Activated gamma-delta T cell treated with anti-CD3 and anti-CD28 coated beads, Interleukin-2, amount 50 U/mL, for 16 hours (primary cell): Measurements from ENCODE around the gene KCNJ4.

Experiments
- DNase-seq: peaks from one replicate; pipeline ENCODE4 v3.0.0-alpha.2; 2020; ENCODE audit warnings: low read depth

KCNJ4 gene

DNA sequence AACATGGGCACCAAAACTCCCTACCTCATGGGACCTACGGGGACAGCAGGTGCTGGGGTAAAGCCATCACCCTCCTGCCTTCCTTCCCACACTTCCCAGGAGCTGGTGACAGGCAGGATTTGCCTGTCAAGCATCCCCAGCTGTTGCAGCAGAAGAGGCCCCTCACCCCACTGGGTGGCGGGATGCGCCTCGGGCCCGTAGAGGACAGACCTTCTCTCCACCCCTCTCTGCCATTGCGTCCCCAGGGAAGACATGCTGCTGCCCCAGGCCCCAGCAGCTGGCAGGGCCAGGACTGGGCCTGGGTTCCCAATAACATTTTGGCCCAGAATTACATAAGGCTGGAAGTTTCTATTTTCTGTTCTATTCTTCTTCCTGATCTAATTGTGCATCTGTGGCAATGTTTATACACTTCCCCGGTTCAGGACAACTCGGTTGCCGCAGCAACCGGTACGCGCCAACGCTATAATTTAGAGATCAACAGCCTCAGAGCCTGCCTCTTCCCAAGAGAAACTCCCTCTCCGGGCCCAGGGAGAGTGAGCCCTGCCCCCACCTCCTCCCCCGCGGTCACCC lies 25.4 kb downstream of the KCNJ4 start:
- DNase-seq: no peak

- DNase-seq: no peak
Observed at GRCh38 chr22:38428714-38429113, 26.3 kb downstream of the KCNJ4 start.

GRCh38 chr22:38427940-38428339 lies 27.1 kb downstream of the KCNJ4 start:
- DNase-seq: no peak

GRCh38 chr22:38427465-38427864 lies 27.5 kb downstream of the KCNJ4 start:
- no peak for DNase-seq

DNA sequence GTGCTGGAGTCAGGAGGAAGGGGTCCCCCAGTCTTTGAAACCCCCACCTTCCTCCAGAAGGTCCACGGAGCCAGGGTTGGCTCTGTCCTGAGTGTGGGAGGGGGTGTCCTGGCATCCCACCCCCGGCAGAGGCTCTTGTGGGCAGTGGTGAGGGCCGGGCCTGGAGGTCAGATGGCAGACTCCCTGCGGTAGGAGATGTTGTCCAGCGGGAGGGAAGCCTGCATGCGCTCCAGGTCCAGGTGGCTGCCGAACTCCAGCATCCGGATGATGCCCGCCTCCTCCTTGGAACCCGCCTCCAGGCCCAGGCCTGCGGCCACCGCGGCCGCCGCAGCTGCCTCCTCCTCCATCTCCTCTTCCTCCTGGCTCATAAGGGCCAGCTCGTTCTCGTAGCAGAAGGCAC lies 28.4 kb downstream of the KCNJ4 start:
- no peak for DNase-seq

DNA sequence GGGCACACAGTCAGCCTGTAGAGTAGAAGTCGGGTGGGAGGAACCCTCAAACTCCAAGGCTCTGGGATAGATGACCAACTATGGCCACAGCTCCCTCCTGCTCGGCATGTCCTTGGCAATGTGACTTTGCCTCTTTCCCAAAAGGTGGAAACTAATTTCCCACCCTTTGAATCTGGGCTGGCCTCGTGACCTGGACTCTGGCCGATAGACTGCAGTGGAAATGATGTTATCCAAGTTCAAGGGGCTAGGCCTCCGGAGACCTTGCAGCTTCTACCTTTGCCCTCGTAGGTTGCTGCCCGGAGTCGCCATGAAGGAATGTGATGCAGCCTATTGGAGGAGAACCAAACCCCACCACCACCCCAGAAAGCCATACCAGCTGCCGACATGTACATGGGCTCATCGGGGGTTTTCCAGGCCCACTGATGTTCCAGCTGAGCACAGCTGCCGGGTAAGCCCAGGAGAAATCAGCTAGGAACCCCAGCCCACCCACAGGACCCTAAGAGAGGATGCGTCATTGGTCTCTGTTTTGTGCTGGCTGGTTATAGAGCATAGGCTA lies 30.4 kb downstream of the KCNJ4 start:
- DNase-seq: no peak

DNA sequence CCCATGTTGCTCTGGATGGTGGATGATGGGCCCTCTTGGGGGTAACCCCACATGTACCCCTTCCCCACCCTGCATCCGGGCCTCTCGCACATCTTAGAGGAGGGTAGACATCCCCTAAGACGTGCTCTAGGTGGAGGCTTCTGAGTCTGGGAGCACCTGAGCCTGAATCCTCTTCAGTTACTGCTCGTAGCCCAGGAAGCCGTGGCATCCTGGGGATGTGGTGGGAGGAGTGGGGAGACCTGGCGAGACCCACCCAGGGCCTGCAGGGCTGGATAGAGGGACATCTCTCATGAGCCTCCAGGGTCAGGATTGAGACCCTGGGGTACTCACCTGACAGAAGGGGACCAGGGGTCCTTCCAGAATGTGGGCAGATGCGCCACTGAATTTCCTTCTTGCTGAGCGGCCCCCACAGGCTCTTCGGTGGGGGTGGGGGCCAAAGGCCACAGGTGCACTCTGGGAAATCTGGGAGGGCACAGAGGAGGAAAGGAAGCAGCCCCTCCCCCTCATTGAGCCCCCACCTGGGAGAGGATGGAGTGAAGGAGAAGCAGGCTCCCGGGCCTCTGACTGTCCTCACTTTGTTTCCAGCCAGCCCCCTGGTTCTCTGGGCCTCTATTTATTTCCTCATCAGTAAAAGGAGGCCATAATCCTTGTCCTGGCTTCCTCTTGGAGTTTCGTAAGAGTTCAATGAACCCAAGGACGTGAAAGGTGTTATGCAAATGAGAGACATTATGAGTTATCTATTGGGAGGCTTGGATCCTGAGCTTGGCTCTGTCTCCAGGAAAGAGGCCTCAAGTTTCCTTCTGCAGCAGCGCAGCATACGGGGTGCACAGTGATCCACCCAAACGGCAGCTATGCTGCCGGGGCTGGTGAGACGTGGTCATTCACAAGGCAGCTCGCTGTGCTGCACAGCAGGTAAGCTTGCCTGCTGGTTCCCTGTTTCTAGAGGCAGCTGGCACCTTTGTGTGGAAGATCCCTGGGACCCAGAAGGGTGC lies 31.2 kb downstream of the KCNJ4 start:
- DNase-seq: no peak

DNA sequence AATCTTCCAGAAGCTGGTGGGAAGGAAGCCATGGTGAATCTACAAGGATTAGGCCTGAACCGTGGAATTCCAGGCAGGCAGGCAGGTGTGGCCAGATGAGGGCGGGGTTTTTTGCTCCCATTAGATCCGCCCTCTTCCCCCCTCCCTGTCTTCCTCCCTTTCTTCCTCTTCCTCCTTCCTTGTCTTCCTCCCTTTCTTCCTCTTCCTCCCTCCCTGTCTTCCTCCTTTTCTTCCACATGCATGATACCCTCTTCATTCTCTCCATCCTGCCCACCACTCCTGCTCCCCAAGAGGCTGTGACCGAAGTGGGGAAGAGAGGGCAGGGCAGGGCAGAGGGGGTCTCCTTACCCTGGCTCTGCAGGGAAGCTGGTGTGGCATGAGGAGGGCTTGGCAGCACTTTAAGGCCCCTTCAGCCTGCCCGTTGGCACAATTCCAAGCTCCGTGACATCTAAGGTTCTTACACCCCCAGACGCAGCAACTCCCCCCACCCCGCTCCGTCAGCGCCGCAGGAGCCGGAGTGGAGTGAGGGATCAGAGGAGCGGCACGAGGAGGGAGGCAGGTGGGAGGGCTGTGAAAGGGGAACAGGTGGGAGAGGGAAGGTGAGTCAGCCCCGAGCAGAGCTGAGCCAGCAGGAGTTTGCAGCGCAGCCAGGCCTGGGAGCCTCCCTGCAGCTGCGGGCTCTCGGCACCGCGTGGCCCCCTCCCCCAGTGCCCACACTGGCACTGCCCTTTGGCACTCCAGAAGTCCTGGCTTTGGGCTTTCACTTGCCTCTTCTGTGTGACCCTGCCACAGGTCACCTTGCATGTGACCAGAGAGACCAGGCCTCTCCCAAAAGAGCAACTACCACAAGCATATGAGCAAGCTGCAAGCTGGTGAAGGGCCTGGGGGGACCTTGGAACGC lies 32.1 kb downstream of the KCNJ4 start:
- no peak for DNase-seq

DNA sequence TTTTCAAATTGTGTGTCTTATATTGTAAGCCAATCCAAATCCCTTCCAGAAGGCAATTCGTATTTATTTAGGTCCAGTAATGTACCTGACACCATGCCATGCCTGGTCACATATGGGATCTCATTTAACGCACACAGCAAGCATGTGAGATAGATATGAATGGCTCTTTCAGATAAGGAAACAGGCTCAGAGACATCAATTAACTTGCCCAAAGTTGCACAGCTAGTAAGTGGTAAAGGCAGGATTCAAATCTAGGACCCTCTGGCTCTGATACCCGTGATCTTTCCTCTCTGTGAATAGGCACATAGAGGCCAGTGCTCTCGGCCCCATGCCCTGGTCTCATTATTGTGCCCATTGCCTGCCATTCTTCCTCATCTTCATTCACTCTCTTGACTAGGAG lies 34.3 kb downstream of the KCNJ4 start:
- DNase-seq: no peak

DNA sequence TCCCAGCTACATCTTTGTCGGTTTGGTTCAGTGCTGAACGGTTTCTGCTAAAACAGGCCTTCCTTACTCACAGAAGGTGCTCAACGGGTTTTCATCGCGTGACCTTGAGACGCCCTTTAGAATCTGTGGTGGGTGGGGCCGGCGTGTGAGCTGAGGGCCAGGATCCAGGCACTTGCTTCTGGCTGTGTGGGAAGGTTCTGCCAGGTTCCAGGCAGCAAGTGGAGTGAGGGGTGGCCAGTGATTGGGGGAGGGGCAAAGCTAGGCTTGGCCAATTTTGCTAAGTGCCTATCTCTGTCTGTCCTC lies 35.2 kb downstream of the KCNJ4 start:
- DNase-seq: no peak

DNA sequence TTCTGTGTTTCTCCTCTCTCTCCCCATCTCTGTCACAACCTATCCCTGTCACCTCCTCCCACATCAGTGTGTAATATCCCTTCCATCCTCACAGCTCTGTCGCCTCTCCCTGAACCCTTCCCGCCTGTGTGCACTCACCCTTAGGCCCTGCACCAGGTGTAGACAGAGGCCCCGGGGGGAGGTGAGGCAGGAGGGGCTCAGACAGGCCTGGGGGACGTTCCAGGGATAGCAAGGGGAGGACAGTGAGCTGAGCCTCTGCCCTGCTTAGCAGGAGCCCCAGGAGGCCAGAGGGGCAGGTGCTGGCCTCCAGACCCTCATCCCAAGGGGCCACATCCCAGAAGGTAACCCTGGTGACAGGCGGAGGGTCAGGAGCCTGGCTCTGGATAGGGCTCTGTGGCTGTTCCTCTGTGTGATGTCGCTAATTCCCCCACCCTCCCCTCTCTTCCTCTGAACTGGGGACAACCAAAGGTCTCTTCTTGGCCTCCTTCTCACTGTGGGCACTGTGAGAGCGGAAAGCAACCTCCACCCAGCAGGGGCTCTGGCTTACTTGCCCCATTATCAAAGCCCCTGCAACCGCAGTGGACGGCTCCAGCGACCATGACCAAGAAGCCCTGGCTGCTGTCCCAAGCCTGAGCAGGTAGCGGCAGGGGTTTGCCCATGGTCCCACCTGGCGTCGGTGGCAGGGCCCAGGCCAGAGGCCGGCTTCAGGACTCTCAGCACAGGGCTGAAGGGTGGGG lies 35.7 kb downstream of the KCNJ4 start:
- no peak for DNase-seq

DNA sequence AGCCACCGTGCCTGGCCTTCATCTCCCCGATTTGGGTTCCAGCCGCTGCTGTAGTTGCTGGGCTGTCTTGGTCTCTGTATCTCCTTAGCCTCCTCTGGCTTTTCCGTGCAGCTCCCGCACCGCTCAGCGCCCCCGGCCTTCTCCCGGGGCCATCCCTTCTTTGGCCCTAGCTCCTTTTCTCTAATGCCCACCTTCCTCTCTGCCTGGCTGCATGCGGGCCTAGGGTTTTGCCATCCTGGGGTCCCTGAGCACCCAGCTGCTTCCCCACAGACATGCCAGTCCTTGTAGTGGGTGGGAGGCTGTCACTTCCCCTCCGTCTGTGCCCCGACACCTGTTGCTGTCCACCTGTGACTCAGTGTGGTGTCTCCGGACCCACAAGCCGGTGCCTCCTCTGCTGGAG lies 36.4 kb downstream of the KCNJ4 start:
- DNase-seq: no peak

GRCh38 chr22:38417252-38418060 lies 37.5 kb downstream of the KCNJ4 start:
- DNase-seq: no peak

DNA sequence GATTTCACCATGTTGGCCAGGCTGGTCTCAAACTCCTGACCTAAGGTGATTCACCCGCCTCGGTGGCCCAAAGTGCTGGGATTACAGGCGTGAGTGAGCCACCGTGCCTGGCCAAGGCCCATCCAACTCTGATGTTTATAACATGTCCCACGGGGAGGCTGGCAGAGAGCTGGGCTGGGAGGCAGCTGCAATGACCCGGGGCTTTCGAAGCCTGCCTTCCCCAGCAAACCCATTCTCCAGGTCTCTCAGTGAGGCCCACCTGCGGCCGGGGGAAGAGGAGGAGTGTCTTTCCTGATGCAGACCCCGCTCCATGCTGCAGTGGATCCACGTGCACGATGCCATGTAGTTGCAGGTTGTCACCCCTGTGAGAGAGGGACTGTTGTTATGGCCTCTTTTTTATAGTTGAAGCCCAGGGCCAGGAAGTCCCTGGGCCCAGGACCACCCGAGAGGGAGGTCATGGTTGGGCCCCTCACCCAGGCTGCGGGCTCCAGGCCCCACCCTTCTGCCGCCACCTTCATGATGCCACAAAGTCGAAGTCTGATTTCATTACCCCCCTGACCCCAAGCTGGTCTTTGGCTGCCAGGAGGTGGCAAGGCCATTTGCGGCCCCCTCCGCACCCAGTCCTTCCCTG lies 38.3 kb downstream of the KCNJ4 start:
- no peak for DNase-seq

- DNase-seq: no peak
Observed at GRCh38 chr22:38415561-38416321, 39.3 kb downstream of the KCNJ4 start.

DNA sequence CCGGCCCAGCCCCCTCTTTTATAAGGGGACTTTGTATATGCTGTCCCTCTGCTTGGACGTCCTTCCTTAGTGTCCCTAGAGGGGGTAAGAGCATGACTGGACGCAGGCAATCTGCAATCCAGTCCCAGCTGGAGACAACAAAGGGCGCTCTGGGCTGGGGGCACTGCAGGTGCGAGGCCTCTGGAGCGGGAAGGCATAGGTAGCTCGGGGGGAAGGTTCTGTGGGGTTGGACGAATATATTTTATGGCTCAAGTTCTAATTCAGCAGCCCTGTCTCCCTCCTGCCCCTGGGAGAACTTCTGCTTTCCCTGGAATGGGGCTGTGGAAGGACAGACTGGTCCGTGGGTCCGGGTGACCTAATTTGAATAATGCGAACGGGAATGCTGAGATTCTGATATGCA lies 40.0 kb downstream of the KCNJ4 start:
- DNase-seq: no peak

- DNase-seq: no peak
Observed at GRCh38 chr22:38414009-38414395, 41.0 kb downstream of the KCNJ4 start.

DNA sequence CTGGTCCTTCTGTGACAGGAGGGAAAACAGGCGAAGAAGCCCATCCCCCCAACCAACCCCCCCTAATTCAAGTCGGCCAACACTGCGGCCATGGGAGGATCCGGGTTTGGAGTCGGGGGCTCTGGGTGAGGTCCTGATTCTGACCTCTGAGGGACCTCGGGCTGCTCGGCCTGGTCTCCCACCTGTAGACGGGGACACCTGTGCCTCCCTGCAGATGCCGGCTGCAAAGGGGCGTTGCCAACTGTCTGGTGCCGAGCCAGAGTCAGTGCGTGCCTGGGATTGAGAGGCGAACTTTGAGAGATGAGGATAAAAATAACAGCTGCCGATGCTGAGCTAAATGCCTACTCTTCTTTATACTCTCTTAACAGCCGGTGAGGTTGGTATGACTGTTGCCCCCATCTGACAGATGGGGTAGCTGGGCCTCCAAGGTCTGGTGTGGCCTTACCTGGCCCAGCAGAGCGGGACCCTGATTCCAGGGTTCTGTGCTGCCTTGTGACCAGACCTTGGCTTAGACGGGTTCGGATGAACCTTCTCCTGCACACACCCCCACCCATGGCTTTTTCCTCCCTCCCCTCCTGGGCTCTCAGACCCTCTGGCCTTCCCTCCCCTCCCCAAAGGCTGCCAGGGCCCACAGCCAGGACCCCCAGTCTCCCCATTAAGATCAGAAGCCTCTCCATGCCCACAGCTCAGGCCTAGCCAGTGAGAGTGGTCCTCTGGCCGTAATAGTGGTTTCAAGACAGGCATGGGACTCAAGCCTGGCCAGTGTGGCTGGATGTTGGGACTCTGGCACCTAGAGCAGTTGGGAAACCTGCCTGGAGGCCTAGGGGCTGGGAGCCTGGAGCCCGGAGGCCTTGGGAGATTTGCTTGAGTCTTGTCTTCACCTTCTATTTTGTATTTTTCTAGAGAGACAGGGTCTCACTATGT lies 41.7 kb downstream of the KCNJ4 start:
- no peak for DNase-seq
